HEK293T (cell line): ENCODE data around the gene LNX2.
A peak's percentile ranks its signal among the peaks of the same experiment; 100 is the strongest.

Source experiments
- CTCF ChIA-PET: fragments of 350-600 bp; formaldehyde crosslinking; extraction: SDS; loops from one replicate; lab custom pipeline; 2021; ENCODE audit warnings: antibody characterized with exemption, inconsistent platforms; lab: Yijun Ruan, JAX
- POLR2A ChIA-PET: fragments of 350-600 bp; formaldehyde crosslinking; extraction: SDS; loops from one replicate; lab custom pipeline; 2020; ENCODE audit warnings: antibody characterized with exemption, inconsistent platforms; lab: Yijun Ruan, JAX
- DNase-seq: peaks from one replicate; pipeline ENCODE4 v3.0.0; 2012; ENCODE audit warnings: mixed read lengths; ENCODE audit errors: extremely low spot score
- ARNT ChIP-seq: fragments of 450-650 bp; IDR thresholded peaks from 2 replicates; pipeline ENCODE4 v1.6.1; 2017; ENCODE audit warnings: mild to moderate bottlenecking
- BHLHE40 ChIP-seq: fragments of 450-650 bp; IDR thresholded peaks from 2 replicates; pipeline ENCODE4 v1.6.1; 2016; ENCODE audit warnings: mild to moderate bottlenecking, moderate library complexity, borderline replicate concordance
- CTBP1 ChIP-seq: fragments of 450-650 bp; IDR thresholded peaks from 2 replicates; pipeline ENCODE4 v1.6.1; 2016; ENCODE audit warnings: borderline replicate concordance
- ELF4 ChIP-seq: fragments of 450-650 bp; IDR thresholded peaks from 2 replicates; pipeline ENCODE4 v1.6.1; 2017; ENCODE audit warnings: antibody characterized with exemption
- FOXA1 ChIP-seq: fragments of 450-650 bp; IDR thresholded peaks from 2 replicates; pipeline ENCODE4 v1.6.1; 2016; ENCODE audit warnings: mild to moderate bottlenecking
- FOXK2 ChIP-seq: fragments of 450-650 bp; IDR thresholded peaks from 2 replicates; pipeline ENCODE4 v1.6.1; 2016; ENCODE audit warnings: mild to moderate bottlenecking
- FOXM1 ChIP-seq: fragments of 450-650 bp; IDR thresholded peaks from 2 replicates; pipeline ENCODE4 v1.6.1; 2017; ENCODE audit warnings: mild to moderate bottlenecking, borderline replicate concordance
- HDGF ChIP-seq: fragments of 450-650 bp; IDR thresholded peaks from 2 replicates; pipeline ENCODE4 v1.6.1; 2017; ENCODE audit warnings: antibody characterized with exemption, borderline replicate concordance
- L3MBTL2 ChIP-seq: fragments of 450-650 bp; conservative IDR thresholded peaks from 2 replicates; pipeline ENCODE4 v1.6.1; 2016; ENCODE audit warnings: mild to moderate bottlenecking
- NFRKB ChIP-seq: fragments of 450-650 bp; IDR thresholded peaks from 2 replicates; pipeline ENCODE4 v1.6.1; 2016; ENCODE audit warnings: mild to moderate bottlenecking, moderate library complexity
- SP1 ChIP-seq: fragments of 450-650 bp; IDR thresholded peaks from 2 replicates; pipeline ENCODE4 v1.6.1; 2017
- SUZ12 ChIP-seq: fragments of 450-650 bp; IDR thresholded peaks from 2 replicates; pipeline ENCODE4 v1.6.1; 2016; ENCODE audit warnings: mild to moderate bottlenecking
- TARDBP ChIP-seq: fragments of 450-650 bp; IDR thresholded peaks from 2 replicates; pipeline ENCODE4 v1.6.1; 2016
- ZNF384 ChIP-seq: fragments of 450-650 bp; IDR thresholded peaks from 2 replicates; pipeline ENCODE4 v1.6.1; 2016
- TF ChIP-seq, protein P1 (sequence below): fragments of 450-650 bp; IDR thresholded peaks from 2 replicates; pipeline ENCODE4 v1.6.1; 2016

LNX2 gene

GRCh38 chr13:27619093-27619727 lies 1.1 kb downstream of the LNX2 start:
- CTCF ChIA-PET: no interaction called here
- no peak for TF ChIP-seq FOXM1
- no peak for TF ChIP-seq ZNF384
- no peak for TF ChIP-seq CTBP1
- no peak for TF ChIP-seq L3MBTL2
- TF ChIP-seq SUZ12: no peak
- TF ChIP-seq NFRKB: no peak
- TF ChIP-seq FOXK2: no peak
- DNase-seq: no peak
- POLR2A ChIA-PET: interaction anchor here (0.5 to 2.2 kb wide), 3 partner anchors 68 to 105 kb away, joined by 3 to 7 read pairs (median 6); no protein-coding TSS in a partner anchor

GRCh38 chr13:27617881-27618321 lies 2.4 kb downstream of the LNX2 start:
- POLR2A ChIA-PET: no interaction called here
- DNase-seq: no peak
- TF ChIP-seq, protein P1, sequence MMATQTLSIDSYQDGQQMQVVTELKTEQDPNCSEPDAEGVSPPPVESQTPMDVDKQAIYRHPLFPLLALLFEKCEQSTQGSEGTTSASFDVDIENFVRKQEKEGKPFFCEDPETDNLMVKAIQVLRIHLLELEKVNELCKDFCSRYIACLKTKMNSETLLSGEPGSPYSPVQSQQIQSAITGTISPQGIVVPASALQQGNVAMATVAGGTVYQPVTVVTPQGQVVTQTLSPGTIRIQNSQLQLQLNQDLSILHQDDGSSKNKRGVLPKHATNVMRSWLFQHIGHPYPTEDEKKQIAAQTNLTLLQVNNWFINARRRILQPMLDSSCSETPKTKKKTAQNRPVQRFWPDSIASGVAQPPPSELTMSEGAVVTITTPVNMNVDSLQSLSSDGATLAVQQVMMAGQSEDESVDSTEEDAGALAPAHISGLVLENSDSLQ: 0 out of 2 replicates have a peak, but pooled peaks have one; percentile 25
- TF ChIP-seq CTBP1 (no peak), L3MBTL2 (no peak), ELF4 (no peak), NFRKB (no peak), FOXM1 (no peak)
- CTCF ChIA-PET: no interaction called here

- no peak for TF ChIP-seq FOXA1
- TF ChIP-seq, protein P1: no peak
- TF ChIP-seq ELF4: no peak
- POLR2A ChIA-PET: no interaction called here
Measured at GRCh38 chr13:27613628-27614027, 6.7 kb downstream of the LNX2 start.

DNA sequence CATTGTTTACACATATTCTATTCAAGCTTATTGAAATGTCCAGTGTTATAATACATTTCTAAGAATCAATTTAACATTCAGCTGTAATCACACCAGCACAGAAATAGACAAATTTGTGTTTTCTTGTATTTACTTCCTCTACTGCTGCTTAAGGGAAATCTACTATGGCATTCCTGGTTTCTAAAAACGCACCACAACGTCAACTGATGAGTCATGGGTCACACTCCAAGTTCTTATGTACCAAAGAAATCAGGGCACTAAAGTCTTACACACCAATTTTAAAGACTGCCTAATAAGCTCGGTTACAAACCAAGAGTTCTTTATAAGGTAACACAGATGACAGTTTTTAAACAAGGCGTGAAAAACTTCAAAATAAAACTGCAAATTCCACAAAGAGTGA lies 13.2 kb downstream of the LNX2 start:
- TF ChIP-seq FOXM1 (no peak), ARNT (no peak), CTBP1 (no peak), SP1 (no peak), HDGF (no peak), NFRKB (no peak), FOXA1 (no peak), FOXK2 (no peak), ZNF384 (no peak)
- TF ChIP-seq, protein P1: no peak
- ChIA-PET POLR2A (interaction anchor here (0.8 to 2.3 kb wide), 2 partner anchors 13 to 14 kb away, joined by 3 to 13 read pairs; partner anchors contain the start of gene LNX2), CTCF (no interaction called here)
- no peak for DNase-seq

More at GRCh38 chr13:27613628-27614027, 6.7 kb downstream of the LNX2 start:
- CTCF ChIA-PET: no interaction called here
- DNase-seq: no peak

DNA sequence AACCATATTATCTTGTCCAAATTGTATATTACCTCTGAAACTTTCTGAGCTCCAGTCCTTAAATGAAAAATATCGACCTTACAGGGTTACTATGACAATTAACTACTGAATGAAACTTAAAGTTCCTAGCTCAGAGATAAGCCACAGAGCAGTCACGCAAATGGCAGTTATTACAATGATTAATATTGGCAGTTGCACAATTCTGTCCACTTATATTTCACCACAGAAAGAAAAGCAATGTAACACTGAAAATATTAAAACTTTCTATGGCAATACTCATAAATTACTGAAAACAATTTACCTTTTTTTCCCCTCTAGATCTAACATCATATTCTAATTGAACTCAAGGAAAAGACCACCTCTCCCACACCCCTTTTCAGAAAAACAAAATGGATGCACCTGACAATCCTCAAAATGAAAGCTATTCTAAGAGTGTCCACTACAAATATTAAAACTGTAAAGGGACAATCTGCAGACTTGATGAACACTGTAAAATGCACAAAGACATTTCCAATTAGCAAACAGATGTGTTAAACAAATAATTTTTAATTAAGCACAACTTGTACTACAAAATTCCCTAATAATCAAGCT lies 14.6 kb downstream of the LNX2 start:
- DNase-seq: no peak
- ChIA-PET POLR2A (interaction anchor here (2.3 kb wide), 1 partner anchor 15 kb away, joined by 13 read pairs; the partner anchor contains the start of gene LNX2), CTCF (interaction anchor here (0.6 kb wide), 1 partner anchor 231 kb away, joined by 3 read pairs; no protein-coding TSS in a partner anchor)
- TF ChIP-seq, protein P1: peak; percentile 28; the same call in 1 of the 2 replicates
- TF ChIP-seq SP1: no peak
- 0 out of 2 replicates have a peak, but pooled peaks have one; percentile 43 for TF ChIP-seq ARNT

GRCh38 chr13:27605099-27605498 lies 15.2 kb downstream of the LNX2 start:
- no peak for DNase-seq
- POLR2A ChIA-PET: interaction anchor here (2.3 kb wide), 1 partner anchor 15 kb away, joined by 13 read pairs; the partner anchor contains the start of gene LNX2
- TF ChIP-seq FOXM1 (no peak), TARDBP (no peak), FOXK2 (no peak), HDGF (no peak), BHLHE40 (no peak), ARNT (no peak), NFRKB (no peak)
- TF ChIP-seq, protein P1: 0 out of 2 replicates have a peak, but pooled peaks have one; percentile 6
- CTCF ChIA-PET: no interaction called here
